Measurements from ENCODE around the gene ZNF664. TPM values are rescaled to one million over a fixed set of nuclear protein-coding genes. Genes with fewer than 3 reads are reported as not detected.
A peak's percentile ranks its signal among the peaks of the same experiment; 100 is the strongest.

Gene ZNF664
- polyA plus RNA-seq, 1 donor = 44.2 TPM

DNA sequence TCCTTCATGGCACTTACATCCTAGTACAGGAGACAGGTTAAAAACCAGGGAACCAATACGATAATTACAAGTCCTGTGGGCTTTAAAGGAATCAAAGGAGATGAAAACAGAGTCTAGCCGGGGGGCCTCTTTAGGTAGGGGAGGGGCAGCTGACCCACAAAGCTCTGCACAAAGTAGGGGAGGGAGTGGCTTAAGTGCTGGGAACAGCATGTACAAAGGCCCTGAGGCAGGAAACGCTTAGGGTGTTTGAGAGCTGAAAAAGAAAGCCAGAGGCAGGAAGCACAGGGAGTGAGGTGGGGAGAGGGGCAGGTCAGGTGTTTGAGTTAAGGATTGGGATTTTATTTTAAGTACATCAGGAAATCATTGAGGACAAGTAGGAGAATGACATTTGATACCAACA is 37.7 kb downstream of the ZNF664 start:
- DNase-seq = no peak

DNA sequence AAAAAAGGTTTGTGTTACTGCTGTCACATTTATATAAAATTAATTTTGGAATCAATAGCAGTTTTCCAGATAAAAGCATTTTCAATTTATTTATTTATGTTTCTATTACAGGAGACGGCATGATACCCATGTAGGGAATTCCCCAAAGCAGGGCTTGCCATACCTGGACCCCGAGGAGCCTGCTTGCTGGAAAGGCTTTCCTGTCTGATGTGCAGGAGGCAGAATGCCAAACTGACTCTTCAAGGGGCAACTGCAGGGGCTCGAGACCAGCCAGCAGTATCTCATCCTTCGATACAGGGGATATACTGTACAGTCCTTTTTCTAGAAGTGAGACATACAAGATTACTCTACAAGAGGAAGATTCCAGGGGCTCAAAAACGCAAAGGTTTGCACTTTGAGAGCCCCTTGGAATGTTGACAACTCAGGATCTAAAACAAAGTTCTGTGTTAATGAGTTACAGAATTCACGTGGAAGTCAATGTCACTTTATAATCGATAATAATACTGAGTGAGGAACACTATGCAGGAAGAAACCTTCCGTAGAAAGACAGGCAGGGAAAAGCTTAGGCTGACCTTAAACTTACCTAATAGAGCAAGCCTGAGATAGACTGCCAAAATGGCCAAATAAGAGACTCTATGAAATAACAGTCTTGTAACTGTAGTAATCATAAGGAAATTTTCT is 38.6 kb downstream of the ZNF664 start:
- DNase-seq = no peak

DNA sequence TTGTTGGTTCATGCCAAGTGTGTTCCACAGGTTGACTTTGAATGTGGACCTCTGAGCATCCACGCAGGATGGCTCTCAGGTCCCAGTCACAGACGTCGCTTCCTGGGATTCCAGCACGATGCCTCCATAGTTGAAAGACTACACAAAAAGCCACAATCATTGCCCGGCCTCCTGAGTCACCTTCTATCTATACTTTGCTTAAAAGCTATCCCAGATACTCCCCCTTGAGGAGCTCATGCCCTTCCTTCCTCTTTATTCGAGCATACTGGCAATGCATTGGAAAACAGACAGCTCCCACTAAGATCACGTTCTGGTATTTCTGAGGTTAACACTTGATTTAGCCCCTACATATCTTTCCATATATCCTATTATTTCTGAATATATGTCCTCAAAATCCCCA is 40.1 kb downstream of the ZNF664 start:
- DNase-seq = no peak

DNA sequence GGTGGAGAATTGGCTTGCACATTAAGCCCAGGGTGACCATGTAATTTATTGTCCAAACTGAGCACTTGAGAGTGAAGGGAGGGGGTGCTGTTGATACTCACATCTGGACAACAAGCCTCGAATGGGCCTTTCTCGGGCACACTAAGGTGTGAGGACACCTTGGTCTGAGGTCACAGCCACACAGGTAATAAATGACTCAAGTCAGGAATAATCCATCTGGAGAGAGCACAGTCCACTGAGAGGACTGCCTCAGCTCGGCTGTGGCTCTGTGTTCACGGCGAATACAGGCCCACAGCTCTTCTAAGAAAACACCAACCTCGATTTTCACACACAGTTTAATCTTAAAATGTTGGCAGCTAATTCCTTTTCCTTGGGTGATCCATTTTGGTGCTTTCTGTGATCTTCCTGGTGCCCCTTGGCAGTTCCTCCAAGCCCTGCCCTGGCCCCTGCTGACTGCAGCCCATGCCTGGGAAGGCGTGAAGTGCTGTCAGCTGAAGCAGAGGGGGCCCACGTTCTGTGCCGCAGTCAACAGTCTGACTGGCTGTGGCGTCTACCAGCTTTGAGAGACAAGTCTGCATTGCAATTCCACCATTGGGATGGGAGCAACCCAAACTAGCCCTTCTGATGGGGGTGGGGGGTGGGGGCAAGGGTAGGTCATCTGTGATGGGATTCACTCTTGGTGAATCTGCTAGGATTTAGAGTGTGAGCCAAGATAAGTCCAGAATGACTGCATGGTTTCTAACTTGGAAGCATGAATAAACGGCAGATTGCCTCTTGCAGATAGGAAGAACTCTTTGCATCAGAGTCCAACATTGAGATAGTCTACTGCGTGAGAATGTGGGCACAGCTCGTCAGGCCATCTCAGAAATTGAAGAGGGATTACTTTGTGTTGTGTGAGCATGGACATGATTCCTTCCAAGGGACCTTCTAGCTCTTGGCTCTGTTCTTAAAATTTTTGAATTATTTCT is 42.8 kb downstream of the ZNF664 start:
- DNase-seq = no peak

DNA sequence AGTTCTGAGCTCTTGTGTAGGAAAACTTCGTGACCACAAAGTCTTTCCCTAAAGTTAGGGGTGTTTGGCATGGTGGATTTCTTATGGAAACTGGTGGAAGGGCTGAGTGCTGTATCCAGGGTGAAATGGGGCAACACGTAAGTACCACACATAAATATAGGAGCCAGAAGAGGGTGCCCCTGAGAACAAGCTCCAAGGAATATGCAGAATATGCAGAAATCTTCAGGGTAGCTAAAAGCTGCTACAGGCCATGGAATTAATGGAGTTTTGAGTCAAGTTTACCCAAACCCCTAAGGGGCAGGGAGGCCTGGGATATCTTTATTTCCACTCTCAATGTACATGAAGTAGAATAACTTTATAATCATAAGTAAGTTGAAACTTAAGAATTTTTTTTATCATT is 44.0 kb downstream of the ZNF664 start:
- DNase-seq = no peak

DNA sequence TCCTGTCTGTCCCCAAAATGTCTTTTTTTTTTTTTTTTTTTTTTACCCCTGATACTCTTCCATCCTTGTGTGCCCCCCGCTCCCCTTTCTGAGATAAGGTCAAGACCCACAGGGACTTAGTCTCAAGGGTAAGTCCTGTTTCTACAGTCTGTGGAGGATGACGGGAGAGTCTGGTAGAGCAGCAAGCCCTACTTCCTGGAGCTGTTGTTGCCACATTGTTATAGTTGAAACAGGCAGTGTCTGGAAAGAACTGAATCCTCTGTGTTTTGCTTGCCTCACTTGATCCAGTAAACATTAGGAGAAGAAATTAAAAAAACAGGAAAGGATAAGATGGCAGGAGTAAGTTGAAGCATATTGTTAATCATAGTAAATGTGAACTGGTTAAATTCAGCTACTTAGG is 45.5 kb downstream of the ZNF664 start:
- no peak for DNase-seq

DNA sequence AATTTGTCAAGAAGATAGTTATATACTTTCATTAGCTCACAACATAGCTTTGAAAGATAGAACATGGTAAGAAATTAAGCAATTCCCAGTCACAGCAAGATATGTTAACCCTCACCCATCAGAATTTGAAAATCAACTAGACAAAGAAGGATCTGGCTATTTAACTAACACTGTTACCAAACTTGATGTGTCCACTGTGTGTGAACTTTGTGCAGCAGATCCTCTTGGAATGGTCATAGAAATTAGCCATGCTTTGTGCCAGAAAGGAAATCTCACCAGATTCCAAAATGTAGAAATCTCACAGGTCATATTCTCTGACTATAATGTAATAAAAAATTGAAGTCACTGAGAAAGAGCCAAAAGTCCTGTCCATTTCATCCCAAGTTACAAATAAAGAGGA is 46.1 kb downstream of the ZNF664 start:
- no peak for DNase-seq

DNA sequence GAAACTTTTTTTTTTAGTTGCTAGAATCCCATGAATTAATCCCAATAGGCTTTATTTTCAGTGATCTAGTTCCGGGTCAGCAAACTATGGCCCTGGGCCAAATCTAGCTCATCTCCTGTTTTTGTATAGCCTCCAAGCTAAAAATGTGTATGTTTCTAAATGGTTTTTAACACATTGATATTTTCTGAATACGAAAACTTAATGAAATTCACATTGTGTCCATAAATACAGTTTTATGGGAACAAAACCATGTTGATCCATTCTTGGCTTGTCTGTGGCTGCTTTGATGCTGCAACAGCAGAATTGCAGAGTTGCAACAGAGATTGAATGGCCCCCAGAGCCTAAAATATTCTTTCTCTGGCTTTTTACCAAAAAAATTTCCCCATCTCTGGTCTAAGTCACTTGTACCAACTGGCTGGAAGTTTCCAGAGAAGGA is 47.5 kb downstream of the ZNF664 start:
- no peak for DNase-seq

DNA sequence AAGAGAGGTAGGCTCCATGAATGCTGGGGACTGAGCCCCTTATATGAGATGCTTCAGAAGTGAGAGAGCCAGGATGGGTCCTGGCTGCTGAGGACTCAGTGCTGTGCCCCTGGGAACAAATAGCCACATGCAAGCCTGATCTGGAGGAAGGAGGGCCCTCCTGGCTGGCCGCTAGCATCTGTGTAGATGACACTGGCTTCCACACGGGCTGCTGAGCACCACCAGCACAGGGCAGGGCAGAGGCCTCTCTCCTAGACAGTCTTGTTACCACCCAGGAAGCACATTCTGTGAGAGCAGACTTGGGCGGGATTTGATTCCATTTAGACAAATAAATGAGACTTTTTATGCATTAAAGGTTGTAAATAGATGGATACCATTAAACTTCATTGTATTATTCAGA is 48.0 kb downstream of the ZNF664 start:
- DNase-seq = no peak

DNA sequence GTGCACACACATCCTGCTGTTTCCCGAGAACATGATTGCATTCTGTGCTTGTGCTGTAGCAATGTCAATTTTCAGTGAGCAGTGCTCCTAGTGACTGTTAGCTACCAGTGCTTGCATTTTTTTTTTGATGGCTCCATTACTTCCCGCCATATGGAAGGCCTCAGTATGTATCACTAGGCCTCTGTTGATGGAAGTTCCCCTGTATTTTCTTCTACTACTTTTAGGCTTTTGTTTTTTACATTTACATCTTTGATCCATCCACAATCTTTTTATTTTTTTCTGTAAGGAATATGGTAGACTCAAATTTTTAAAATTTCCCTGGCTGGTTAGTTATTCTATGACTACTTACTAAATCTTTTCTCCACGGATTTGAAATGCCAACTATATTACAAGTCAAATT is 49.1 kb downstream of the ZNF664 start:
- no peak for DNase-seq

DNA sequence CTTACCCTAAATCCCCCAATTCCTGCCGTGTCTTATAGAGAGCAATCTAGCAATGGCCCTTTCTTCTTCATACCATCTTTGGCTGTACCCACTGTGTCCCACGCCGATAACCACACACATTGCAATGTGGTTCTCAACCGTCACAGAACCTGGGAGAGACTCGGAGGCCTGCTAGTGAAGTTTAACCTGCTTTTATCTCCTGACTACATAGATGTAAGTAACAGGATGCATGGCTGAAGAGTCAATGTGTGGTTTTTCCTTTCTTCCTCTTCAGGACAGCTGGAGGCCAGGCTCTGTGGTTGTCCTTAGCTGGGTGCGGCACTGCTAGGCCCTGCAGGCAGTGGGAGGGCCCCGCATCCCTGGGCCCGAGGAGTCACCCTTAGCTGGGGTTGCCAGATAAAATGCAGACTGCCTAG is 51.3 kb downstream of the ZNF664 start:
- no peak for DNase-seq

DNA sequence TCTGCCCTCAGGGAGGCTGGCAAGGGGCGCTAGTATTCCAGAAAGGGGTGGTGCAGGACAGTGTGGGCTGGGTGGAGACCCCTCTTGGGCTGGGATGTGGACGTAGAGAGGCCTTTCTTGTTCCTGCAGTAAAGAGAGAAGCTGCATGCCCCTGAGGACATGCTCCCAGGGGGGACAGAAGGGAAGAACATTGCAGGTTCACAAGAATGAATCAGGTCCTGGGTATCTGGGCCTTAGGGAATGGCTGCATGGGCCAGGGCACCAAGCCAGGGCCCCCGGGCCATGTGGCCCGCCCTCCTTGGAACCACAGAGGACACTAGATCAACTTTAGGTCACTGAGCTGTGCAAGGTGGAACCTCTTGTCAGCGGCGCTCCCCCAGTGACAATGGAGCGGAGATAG is 51.8 kb downstream of the ZNF664 start:
- no peak for DNase-seq

DNA sequence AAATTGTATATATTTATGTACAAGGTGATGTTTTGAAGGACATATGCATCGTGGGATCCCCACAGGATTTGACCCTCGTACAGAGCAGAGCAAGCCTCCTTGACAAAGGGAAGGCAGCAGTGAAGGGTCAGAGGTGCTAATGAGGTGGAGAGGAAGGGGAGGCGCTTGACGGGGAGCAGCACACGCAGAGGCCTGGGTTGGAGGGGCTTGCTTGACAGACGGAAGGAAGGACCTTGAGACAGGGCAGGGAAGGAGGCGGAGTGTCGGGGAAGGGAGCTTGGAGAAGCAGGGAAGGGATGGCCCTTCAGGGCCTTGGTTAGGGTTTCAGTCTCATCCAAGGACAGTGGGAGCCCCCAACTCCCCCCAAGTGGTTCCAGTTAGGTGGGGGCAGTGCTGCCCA is 52.6 kb downstream of the ZNF664 start:
- no peak for DNase-seq

DNA sequence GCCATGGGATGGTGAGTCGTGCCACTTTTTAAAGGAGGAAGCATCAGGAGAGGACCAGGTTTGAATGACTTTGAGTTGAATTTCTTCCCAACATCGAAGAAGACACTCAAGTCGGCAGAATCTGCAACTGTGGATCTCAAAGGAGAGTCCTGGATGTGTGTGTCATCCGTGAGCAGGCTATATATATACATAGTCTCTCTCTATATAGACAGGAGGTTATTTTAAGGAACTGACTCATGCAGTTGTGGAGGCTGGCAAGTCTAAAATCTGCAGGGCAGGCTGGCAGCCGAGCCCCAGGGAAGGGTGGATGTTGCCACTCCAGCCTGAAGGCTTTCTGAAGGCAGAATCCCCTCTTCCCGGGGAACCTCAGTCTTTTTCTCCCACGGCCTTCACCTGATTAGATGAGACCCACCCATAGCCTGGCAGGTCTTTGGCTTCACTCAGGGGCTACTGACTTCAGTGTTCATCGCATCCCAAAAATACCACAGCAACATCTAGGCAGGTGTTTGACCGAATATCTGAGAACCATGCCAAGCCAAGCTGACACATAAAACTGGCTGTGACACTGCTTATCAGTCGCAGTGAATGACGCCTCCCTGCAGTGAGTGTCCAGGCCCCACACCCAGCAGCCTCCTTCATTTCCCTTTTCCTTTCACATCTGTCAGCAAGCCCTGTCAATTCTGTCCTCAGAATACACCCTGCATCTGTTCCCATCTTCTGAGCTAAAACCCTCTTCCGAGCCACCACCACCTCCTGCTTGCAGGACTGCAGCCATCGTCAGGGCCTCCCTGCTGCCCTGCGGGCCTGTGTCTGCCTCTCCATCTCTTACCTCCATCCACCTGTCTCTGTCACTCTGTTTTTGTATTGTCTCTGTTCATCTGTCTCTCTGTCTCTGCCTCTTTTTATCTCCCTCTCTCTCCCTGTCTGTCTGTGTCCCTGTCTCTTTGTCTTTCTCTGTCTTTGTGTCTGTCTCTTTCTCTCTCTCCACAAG is 54.0 kb downstream of the ZNF664 start:
- DNase-seq = no peak

DNA sequence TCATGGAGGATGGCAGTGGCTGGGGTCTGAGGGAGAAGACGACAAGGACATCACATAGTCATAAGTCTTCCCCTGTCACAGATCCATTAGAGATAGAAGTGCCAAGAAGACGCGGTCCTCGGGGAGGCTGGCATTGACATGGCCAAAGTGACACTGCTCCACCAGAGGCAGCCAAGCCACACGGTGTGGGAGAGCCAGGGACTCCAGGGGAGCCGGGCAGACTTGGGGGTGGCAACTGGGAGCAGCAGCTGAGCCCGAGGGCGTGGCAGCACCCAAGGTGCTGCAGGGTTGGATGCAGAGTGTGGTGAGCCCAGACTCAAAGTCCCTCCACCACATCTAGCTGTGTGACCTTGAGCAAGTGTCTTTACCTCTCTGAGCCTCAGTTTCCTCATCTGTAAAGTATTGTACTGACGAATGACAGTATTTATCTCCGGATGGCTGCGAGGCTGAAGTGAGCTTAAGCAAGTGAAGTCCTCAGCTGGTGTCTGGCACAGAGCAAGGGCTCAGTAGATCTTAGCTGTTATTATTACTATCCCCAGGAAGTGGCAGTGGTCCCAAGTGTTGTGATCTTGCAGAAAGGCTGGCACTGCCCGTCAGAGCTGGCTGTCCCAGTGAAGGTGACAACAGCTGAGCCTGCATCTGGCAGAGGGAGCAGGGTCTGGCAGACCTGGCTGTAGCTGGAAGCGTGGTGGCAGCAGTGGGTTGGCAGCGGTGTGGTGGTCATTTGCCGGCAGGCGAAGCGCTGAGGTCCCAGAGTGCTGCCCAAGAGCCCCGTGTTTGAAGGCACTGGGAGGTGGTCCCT is 54.9 kb downstream of the ZNF664 start:
- no peak for DNase-seq

DNA sequence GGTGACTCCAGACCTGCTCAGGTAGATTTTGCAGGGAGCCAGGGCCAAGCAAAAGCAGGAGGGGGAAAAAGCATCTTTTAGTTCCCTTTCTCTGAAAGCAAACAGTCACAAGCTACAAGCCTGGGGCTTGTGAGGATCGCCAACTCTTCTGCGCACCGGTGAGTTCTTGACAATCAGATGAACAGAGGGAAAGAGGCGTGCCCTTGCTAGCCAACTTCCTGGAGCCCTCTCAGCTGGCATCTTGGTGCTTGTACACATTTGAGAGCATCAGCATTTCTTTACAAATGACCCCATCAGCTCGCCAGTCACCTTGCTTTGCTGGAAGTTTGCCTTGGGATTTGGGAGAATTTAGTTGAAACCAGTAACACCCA is 55.5 kb downstream of the ZNF664 start:
- no peak for DNase-seq

DNA sequence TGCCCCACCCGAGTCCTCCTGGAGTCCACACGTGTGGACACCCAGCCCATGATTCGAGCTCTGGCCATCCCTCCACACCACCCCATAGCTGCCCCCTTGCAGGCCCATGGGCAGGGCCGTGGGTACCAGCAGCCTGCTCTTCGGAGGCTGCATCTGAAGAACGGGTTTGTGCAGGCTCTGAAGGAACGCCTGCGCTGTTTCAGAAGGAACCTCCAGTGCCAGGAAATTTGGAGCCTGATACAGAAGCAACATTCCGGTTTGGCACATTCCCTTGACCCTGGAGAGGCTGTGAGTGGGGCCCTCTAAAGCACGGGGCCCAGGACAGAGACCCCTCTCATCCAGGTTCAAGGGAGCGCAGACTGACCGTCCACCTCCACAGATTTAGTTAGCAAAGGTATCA is 57.0 kb downstream of the ZNF664 start:
- DNase-seq = no peak

DNA sequence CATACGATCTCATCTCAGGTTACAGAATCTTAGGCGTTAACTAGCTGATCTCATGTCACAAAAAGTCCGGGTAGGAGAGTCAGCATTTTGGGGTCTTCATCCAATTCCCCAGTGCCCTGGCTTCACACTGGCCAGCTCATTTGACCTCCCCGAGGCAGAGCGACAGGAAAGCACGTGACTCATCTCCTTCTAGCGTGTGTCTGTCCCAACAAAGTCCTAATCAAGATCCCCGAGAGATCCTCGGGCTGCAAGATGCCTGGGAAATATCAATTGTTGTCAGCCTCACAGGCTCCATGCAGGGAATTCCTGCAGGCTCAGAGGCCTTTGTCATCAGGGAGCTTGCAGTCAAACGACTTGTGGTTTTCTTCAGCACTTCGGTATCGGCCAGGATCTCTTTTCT is 57.5 kb downstream of the ZNF664 start:
- no peak for DNase-seq

DNA sequence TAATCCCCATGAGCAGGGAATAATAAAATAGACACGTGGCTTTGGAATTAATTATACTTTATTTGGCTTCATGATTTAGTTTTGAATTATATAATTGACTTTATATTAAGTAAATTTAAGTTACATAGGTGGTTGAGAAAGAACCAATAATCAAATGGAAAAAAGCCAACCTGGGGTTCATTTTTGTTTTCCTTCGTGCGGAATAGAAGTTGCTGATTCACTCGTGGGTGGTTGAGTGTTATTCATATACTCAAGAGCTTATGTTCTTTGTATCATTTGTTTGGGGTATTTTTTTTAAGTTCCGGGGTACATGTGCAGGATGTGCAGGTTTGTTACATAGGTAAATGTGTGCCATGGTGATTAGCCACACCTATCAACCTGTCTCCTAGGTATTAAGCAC is 58.0 kb downstream of the ZNF664 start:
- DNase-seq = no peak

DNA sequence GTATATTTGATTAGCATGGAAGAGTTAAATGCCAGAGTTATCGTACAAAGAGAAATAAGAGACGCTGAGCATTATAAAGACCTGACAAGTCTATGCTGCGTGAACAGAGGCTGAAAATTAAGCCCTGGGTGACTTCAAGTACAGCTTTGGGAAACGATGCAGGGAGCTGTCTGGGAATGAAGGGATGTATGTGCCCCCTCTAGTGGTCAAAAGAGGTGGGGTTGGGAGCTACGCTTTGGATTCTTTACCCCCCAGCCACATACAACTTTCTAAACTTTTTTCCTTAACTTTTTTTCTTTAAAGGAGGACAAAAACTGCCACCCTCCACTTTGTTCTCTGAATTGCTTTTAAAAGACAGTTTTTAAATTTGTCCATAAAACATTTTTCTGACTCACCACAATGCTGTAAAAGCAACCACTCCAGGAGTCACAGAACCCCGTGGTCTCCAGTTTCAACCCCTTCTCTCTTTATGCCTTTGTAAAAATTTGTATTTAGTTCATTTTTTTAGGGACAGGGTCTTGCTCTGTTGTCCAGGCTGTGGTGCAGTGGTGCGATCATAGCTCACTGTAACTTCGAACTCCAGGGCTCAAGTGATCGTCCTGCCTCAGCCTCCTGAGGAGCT is 59.4 kb downstream of the ZNF664 start:
- DNase-seq = peak; percentile 62

DNA sequence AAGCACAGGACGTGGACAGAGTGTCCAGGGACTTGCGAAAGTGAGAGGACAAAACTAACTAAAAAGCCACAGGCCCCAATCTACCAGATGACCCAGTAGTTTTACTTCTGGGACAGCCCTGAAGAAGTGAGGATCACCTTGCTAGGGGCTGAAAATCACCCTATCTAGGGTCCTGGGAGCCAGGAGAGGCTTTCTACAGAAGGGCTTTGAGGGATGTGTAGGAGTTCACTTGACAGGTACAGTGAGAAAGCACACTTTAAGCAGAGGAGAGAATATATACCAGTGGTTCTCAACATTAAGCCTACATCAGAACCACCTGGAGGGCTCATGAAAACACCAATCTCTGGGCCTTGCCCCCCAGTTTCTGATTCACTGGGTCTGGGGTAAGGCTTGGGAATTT is 60.8 kb downstream of the ZNF664 start:
- no peak for DNase-seq

Measured in hindlimb muscle (tissue), 1 donor.